H1 (cell line): Measurements from ENCODE around the gene ADCK2. TPM values are rescaled to one million over a fixed set of nuclear protein-coding genes. Genes with fewer than 3 reads are reported as not detected.

Experiments
- FOSL1 ChIP-seq: IDR thresholded peaks from 2 replicates; pipeline ENCODE4 v1.6.1; 2011; ENCODE audit warnings: mild to moderate bottlenecking, low read depth, low read length, moderate library complexity; ENCODE audit not compliant: insufficient read depth
- GTF2F1 ChIP-seq: IDR thresholded peaks from 2 replicates; pipeline ENCODE4 v1.6.1; 2012; ENCODE audit warnings: low read depth, low read length, improper control_type of control experiment, borderline replicate concordance
- KDM4A ChIP-seq: IDR thresholded peaks from one replicate; pipeline ENCODE4 v1.7.1; 2012; ENCODE audit warnings: low read depth, mild to moderate bottlenecking, moderate library complexity, low read length, inconsistent platforms; ENCODE audit not compliant: severe bottlenecking
- KDM5A ChIP-seq: fragments of 200-600 bp; IDR thresholded peaks from 2 replicates; pipeline ENCODE4 v1.7.1; 2012; ENCODE audit warnings: mild to moderate bottlenecking, low read length, inconsistent platforms, mixed read lengths
- NANOG ChIP-seq: IDR thresholded peaks from 2 replicates; pipeline ENCODE4 v1.6.1; 2011; ENCODE audit warnings: low read length, low read depth, mild to moderate bottlenecking, inconsistent platforms; ENCODE audit not compliant: insufficient read depth, poor library complexity, severe bottlenecking
- PHF8 ChIP-seq: fragments of 200-600 bp; sonication (generic); conservative IDR thresholded peaks from 2 replicates; pipeline ENCODE4 v1.7.1; 2012; ENCODE audit warnings: low read depth, mild to moderate bottlenecking, inconsistent platforms, low read length, moderate library complexity
- POLR2A ChIP-seq, 2 experiments: IDR thresholded peaks; 1 replicate in 1 of 2; 2 replicates in 1 of 2; pipeline ENCODE4 v1.6.1; 2011; ENCODE audit warnings: low read depth in 2 of 2, low read length in 2 of 2, mild to moderate bottlenecking in 2 of 2; ENCODE audit errors: control extremely low read depth in 1 of 2
- RBBP5 ChIP-seq: IDR thresholded peaks from 2 replicates; pipeline ENCODE4 v1.7.1; 2012; ENCODE audit warnings: low read depth, mild to moderate bottlenecking, inconsistent platforms, low read length, moderate library complexity, borderline replicate concordance
- polyA plus RNA-seq, 7 experiments: library from polyadenylated mRNA; depleted of rRNA in 3 of 7; stranded (reverse) in 5 of 7; unstranded in 2 of 7; fragments of >200 nt in 5 of 7; fragments of 200-250 nt in 2 of 7; gene quantifications; 1 replicate in 5 of 7; 2 replicates in 1 of 7; 4 replicates in 1 of 7; pipeline versions ENCODE4 v1.2.1 to v1.2.3, GENCODE V29; 2011 to 2013; ENCODE audit warnings: missing spikeins in 2 of 7, mixed read lengths in 2 of 7
- total RNA-seq: library from RNA; stranded (reverse); fragmentation: NEBNext Ultra II Directional; extraction: Animal tissue kit (Norgen Biotek cat#: 25700); gene quantifications from 2 replicates; pipeline ENCODE4 v1.2.1, GENCODE V29; 2021
- TF ChIP-seq, protein P1 (sequence below), 3 experiments: IDR thresholded peaks; 1 replicate in 2 of 3; 2 replicates in 1 of 3; pipeline versions ENCODE4 v1.5.1 to v1.6.1; 2011; ENCODE audit warnings: low read length in 3 of 3, mild to moderate bottlenecking in 3 of 3, inconsistent platforms in 2 of 3, low read depth in 1 of 3, moderate library complexity in 1 of 3; ENCODE audit not compliant: insufficient read depth in 1 of 3; ENCODE audit errors: control extremely low read depth in 1 of 3

ADCK2 gene
- total and polyA plus RNA-seq, 2 of the 8 experiments (the other 6 are each of a cell fraction or from before 2014, with no cell fraction given): 6.9 to 11.7 TPM

- no peak for TF ChIP-seq POLR2A (IDR thresholded peaks at IDR 0.05; ENCODE audit: control extremely low read depth in 1 of 2, low read depth in 2 of 2, low read length in 2 of 2)
- no peak; the same call in 1 of the 2 replicates for TF ChIP-seq RBBP5
- TF ChIP-seq KDM5A: no peak
- TF ChIP-seq PHF8: 0 out of 2 replicates have a peak, but pooled peaks have one; percentile 28
- no peak for TF ChIP-seq NANOG
- peak; percentile 98 for TF ChIP-seq KDM4A
- TF ChIP-seq GTF2F1: no peak
- TF ChIP-seq, protein P1, sequence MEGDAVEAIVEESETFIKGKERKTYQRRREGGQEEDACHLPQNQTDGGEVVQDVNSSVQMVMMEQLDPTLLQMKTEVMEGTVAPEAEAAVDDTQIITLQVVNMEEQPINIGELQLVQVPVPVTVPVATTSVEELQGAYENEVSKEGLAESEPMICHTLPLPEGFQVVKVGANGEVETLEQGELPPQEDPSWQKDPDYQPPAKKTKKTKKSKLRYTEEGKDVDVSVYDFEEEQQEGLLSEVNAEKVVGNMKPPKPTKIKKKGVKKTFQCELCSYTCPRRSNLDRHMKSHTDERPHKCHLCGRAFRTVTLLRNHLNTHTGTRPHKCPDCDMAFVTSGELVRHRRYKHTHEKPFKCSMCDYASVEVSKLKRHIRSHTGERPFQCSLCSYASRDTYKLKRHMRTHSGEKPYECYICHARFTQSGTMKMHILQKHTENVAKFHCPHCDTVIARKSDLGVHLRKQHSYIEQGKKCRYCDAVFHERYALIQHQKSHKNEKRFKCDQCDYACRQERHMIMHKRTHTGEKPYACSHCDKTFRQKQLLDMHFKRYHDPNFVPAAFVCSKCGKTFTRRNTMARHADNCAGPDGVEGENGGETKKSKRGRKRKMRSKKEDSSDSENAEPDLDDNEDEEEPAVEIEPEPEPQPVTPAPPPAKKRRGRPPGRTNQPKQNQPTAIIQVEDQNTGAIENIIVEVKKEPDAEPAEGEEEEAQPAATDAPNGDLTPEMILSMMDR (IDR thresholded peaks at IDR 0.05; ENCODE audit: control extremely low read depth in 1 of 3, insufficient read depth in 1 of 3, low read depth in 1 of 3, low read length in 3 of 3): no peak
- TF ChIP-seq FOSL1: no peak
- TF ChIP-seq, all 59 proteins: peak for 5
Measured at GRCh38 chr7:140673063-140673773, 473 bp downstream of the ADCK2 start (continued).
